ENCODE data around the gene NOTCH1. TPM values are rescaled to one million over a fixed set of nuclear protein-coding genes. Genes with fewer than 3 reads are reported as not detected.
A peak's percentile ranks its signal among the peaks of the same experiment; 100 is the strongest.

NOTCH1 gene
- total and polyA plus RNA-seq, 12 donors = 7.3 to 27.0 (median 19.9) TPM

GRCh38 chr9:136539427-136540421, 6.1 kb downstream of the NOTCH1 start:
- intact Hi-C loops (cut with DNase I) = loop anchor here in 7 of 10 donors (2.0 to 10.0 kb wide), 8 partner anchors 29 to 88 kb away; partner anchors contain the start of gene SEC16A (in 1 of the 7)
- peak overlapping the region; percentile 76 to 100 (median 90) for H3K27ac ChIP-seq
- no peaks in the 10 kb centered on the region for H3K27me3 ChIP-seq
- peaks cover 0 to 57% (median 8%) of the 10 kb centered on the region in 9 donors for H3K36me3 ChIP-seq
- WGBS, 2 donors = 47 to 60% methylated on average over 33 of the region's 33 CpGs
- DNase-seq (peak; percentile 89 to 97), ATAC-seq (peak; percentile 74 to 92 (median 84))
- H3K9me3 ChIP-seq = no peaks in the 10 kb centered on the region
- peaks cover 38 to 94% (median 87%) of the 10 kb centered on the region in 9 donors for H3K4me1 ChIP-seq
- no peak for TF ChIP-seq CTCF (IDR thresholded peaks at IDR 0.05)
- peak overlapping the region in 8 of 10 donors; percentile 9 to 96 (median 46) for H3K4me3 ChIP-seq

- peak in 1 of 2 donors; percentile 69 for DNase-seq
- H3K27ac ChIP-seq = peak overlapping the region; percentile 64 to 100 (median 90)
Observed at GRCh38 chr9:136538599-136539426, 7.0 kb downstream of the NOTCH1 start.

GRCh38 chr9:136537896-136538598, 7.8 kb downstream of the NOTCH1 start:
- no peak for TF ChIP-seq CTCF (IDR thresholded peaks at IDR 0.05)
- peaks cover 0 to 61% (median 8%) of the 10 kb centered on the region in 9 donors for H3K36me3 ChIP-seq
- 75 to 83% methylated on average over 21 of the region's 21 CpGs for WGBS, 2 donors

More at GRCh38 chr9:136538599-136539426, 7.0 kb downstream of the NOTCH1 start:
- peak overlapping the region in 6 of 10 donors; percentile 25 to 96 (median 46) for H3K4me3 ChIP-seq
- peaks cover 45 to 93% (median 88%) of the 10 kb centered on the region in 9 donors for H3K4me1 ChIP-seq
- WGBS, 2 donors = 55 to 63% methylated on average over 24 of the region's 24 CpGs
- peaks cover 0 to 61% (median 8%) of the 10 kb centered on the region in 9 donors for H3K36me3 ChIP-seq
- intact Hi-C loops (cut with DNase I) = loop anchor here in 1 of 10 donors (2.0 kb wide), 1 partner anchor 28 kb away; no protein-coding TSS in a partner anchor
- no peak for TF ChIP-seq CTCF (IDR thresholded peaks at IDR 0.05)
- peak; percentile 34 to 83 (median 70) for ATAC-seq
- H3K9me3 ChIP-seq = no peaks in the 10 kb centered on the region
- no peaks in the 10 kb centered on the region for H3K27me3 ChIP-seq

More at GRCh38 chr9:136537896-136538598, 7.8 kb downstream of the NOTCH1 start:
- Histone ChIP-seq H3K27me3 (no peaks in the 10 kb centered on the region), H3K9me3 (no peaks in the 10 kb centered on the region), H3K27ac (peak overlapping the region in 9 of 10 donors; percentile 84 to 100 (median 91)), H3K4me3 (peak overlapping the region in 6 of 10 donors; percentile 25 to 96 (median 46)), H3K4me1 (peaks cover 50 to 93% (median 88%) of the 10 kb centered on the region in 9 donors)
- DNase-seq (no peak), ATAC-seq (no peak)
- intact Hi-C loops (cut with DNase I) = loop anchor here in 1 of 10 donors (2.0 kb wide), 1 partner anchor 27 kb away; no protein-coding TSS in a partner anchor

Data from heart right ventricle (tissue), 16 donors.